ENCODE results near the gene ANKRD18B.
"Not testable (repeated sequence)": the region's sequence is repeated elsewhere in the genome, so short reads cannot be mapped to it uniquely, and the experiment has no call there.

The ANKRD18B gene

DNA sequence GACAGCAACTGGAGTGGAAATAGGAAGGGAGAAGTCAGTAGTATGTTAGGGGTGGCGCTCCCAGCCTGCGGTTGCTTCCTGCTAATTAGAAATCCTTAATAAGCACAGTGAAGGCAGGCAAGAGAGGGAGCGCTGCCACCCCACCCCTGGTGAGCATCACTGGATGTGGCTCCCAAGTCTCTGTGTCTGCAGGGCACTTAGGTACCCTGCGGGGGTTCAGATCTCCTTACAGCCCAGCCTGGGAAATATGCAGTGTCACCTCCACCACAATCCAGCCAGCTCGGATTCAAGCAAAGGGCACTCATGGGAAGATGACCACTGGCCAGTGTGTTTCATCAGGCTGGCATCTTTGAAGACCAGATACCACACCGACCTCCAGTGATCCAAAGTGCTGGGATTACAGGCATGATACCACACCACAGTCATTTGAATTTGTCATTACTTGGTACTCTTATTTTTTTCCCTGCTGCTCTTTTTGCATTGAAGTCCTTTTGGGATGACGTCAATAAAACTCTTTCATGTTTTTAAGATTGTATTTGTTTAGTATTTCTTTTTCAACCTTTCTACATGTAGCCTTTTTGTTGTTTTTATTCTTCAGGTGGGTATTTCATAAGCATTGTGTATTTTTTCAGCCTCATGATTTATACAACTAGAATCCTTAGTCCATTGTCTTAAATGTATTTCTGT is 90.1 kb downstream of the ANKRD18B start:
- DNase-seq = no peak

DNA sequence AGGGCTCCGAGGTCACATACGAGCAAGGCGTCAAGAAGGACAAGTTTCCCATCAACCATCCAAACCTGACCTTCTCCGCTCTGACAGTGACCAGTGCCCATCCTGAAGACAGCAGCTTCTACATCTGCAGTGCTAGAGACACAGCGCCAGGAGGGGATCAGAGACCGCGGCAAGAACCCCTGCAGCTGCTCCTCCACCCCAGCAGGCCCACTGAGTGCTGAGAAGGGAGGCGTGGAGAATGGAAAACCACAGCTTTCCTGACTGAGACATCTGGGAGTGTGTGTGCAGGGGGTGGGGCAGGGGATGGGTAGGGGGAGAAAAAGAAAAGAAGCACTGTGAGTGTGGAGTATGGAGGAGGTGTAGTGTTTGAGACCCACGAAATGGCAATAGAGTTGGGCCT is 94.3 kb downstream of the ANKRD18B start:
- not testable (repeated sequence) for DNase-seq

DNA sequence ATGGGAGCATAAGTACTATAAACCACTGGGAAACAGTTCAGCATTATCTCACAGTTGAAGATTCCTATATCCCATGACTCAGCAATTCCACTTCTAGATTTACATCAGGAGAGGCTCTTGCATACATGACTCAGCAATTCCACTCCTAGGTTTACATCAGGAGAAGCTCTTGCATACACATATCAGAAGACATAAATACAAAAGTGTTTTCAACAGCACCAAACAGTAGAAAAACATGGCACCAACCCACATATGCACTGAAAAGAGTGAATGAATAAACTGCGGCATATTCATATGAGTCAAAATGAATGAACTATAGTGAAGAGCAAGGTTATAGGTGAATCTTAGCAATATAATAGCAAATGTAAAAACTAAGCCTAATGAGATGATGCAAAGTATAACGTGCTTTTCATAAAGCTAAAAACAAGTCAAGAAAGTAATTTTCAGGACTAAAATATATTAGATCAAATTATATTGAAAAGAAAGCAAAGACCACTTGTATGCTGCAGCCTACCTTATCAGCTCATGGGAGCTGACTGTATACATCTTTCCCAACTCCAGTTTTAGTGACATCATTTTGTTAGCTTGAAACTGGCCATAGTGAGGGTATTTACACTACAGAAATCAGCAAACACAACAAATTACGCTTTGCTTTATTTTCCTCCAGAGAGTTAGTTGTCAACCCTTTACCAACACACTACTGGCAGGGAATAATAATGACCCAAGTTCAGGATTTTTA is 95.8 kb downstream of the ANKRD18B start:
- DNase-seq = peak; percentile 42

DNA sequence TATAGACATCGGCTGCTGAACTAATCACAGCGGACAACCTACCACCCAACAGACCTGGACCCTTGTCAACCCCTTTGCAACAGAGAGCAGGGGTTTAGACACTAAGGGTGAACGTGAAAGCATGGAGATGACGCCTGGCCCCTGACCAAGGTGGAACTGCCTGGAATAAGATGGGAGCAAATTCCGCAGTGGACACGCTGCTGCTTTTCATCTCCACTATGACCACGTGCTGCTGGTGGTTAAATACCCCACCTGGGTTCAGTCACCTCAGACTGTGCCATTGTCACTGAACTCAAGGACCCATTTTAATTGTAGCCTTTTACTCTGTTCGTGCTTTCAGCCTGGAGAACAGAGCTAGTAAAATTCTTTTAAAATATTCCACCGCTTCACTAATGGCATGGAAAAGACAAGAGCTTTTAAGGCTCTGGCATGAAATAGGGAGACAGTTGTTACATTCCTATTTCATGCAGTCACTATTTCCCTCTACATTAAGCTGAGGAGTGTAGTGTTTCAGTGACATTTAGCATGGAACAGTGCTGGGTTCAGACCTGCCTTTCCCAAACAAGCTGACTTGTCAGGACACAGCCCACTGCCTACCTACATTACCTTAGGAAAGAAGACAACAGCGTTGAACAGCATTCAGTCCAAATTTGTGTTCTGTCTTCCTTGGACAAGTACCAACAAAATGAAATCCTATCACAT is 96.8 kb downstream of the ANKRD18B start:
- DNase-seq = no peak
